OCI-LY3 (cell line): ENCODE results near the gene CD2BP2.

Source experiments
- CTCF ChIP-seq: fragments of 200-600, 300-600 bp; sonication (generic); IDR thresholded peaks from 2 replicates; pipeline ENCODE4 v1.5.1; 2014; ENCODE audit warnings: antibody characterized with exemption, low read length, low read depth
- EZH2phosphoT487 ChIP-seq: fragments of 200-600 bp; shearing (Covaris generic); IDR thresholded peaks from 2 replicates; pipeline ENCODE4 v1.6.1; 2018; ENCODE audit warnings: antibody characterized with exemption, mixed run types, low read depth

GRCh38 chr16:30370456-30371247, 15.5 kb upstream of the CD2BP2 start, which contains the start of gene TBC1D10B:
- no peak for TF ChIP-seq CTCF
- TF ChIP-seq EZH2phosphoT487: no peak
